Stomach (tissue), 4 donors: ENCODE results near the gene ACOT8.

Experiments
- EP300 ChIP-seq: sonication (generic); formaldehyde crosslinking; IDR thresholded peaks from one replicate; pipeline ENCODE4 v1.6.1; 2017; ENCODE audit warnings: antibody characterized with exemption
- POLR2A ChIP-seq, 4 donors: fragments of 450-650 bp; IDR thresholded peaks; one replicate each; pipeline ENCODE4 v1.6.1; 2016; ENCODE audit warnings: antibody characterized with exemption in 4 of 4, control low read depth in 2 of 4, mild to moderate bottlenecking in 1 of 4, moderate library complexity in 1 of 4
- POLR2AphosphoS5 ChIP-seq, 3 donors: sonication (generic); formaldehyde crosslinking; IDR thresholded peaks; one replicate each; pipeline ENCODE4 v1.6.1; 2016; ENCODE audit warnings: antibody characterized with exemption in 3 of 3
- TF ChIP-seq, protein P1 (sequence below), 7 experiments: fragments of 450-650 bp in 4 of 7; fragments of 200-600 bp in 3 of 7; sonication (generic) in 3 of 7; IDR thresholded peaks; one replicate each; pipeline ENCODE4 v1.5.1; 2016 to 2019; ENCODE audit warnings: antibody characterized with exemption in 7 of 7, control low read depth in 2 of 7, mild to moderate bottlenecking in 1 of 7

DNA sequence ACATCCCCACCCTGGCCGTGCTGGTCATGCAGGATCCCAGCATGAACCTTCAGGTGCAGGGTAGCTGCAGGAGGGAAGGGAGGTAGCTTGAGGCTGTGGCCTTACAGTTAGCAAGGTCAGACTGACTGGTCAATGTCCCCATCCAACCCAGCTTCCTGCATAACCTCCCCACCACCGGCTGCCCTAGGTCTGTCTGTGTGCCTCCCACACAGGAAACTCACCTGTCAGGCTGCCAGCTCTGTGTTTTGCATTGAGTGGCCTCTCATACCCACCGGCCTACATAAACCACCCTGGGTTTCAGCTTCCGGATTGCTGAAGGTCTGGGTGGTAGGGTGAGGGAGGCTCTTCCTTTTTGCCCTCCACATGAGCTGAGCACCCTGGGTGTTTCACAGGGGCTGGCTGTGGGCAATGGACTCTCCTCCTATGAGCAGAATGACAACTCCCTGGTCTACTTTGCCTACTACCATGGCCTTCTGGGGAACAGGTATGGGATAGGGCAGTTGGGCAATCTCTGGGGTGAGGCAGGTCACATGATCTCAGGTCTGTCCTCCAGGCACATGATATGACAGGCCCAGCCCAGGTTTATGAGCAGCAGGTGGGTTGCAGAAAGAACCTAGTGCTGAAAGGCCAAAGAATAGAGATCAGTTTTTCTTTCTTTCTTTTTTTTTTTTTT lies 35.8 kb upstream of the ACOT8 start:
- TF ChIP-seq POLR2AphosphoS5 (IDR thresholded peaks at IDR 0.05) (no peak), POLR2A (IDR thresholded peaks at IDR 0.05) (no peak), EP300 (no peak)
- TF ChIP-seq, protein P1, sequence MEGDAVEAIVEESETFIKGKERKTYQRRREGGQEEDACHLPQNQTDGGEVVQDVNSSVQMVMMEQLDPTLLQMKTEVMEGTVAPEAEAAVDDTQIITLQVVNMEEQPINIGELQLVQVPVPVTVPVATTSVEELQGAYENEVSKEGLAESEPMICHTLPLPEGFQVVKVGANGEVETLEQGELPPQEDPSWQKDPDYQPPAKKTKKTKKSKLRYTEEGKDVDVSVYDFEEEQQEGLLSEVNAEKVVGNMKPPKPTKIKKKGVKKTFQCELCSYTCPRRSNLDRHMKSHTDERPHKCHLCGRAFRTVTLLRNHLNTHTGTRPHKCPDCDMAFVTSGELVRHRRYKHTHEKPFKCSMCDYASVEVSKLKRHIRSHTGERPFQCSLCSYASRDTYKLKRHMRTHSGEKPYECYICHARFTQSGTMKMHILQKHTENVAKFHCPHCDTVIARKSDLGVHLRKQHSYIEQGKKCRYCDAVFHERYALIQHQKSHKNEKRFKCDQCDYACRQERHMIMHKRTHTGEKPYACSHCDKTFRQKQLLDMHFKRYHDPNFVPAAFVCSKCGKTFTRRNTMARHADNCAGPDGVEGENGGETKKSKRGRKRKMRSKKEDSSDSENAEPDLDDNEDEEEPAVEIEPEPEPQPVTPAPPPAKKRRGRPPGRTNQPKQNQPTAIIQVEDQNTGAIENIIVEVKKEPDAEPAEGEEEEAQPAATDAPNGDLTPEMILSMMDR (IDR thresholded peaks at IDR 0.05) = no peak
